Measurements from ENCODE around the gene CDH22. TPM values are rescaled to one million over a fixed set of nuclear protein-coding genes. Genes with fewer than 3 reads are reported as not detected.

The CDH22 gene
- total and polyA plus RNA-seq, 10 of the 15 experiments (the other 5 are each of a cell fraction or from before 2014, with no cell fraction given): not detected

DNA sequence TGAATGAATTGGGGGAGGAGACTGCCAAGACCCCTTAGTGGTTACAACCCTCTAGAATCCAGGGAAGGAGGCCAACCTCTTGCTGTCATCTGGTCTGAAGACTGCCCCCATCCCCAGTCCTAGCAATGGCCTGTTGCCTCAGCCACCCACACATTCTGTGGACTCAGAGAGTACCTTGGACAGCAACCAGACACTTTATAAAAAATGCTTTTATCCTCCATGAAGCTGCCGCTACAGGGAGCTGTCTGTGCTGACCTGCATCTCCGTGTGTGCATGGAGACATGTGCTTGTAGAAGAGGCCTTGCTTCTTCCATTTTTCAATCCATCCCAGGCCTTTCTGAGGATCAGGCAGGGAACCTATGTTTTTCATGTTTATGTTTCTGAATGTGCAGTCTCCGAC, 15.2 kb downstream of the CDH22 start:
- intact Hi-C loops (cut with micrococcal nuclease; ENCODE audit: unreplicated experiment) (no loop called here), in situ Hi-C loops (cut with MboI) (no loop called here)
- SMC1A ChIA-PET (ENCODE audit: uncharacterized antibody, unreplicated experiment): no interaction called here
- no peak for DNase-seq (ENCODE audit: low read depth, low spot score)
- no peaks in the 10 kb centered on the region for H3K9me3 ChIP-seq (replicated peaks; ENCODE audit: control insufficient read depth, insufficient read depth, low read length)
- no peaks in the 10 kb centered on the region for H3K79me2 ChIP-seq (ENCODE audit: control insufficient read depth, insufficient read depth, low read length)
- WGBS (ENCODE audit: insufficient coverage, insufficient replicate concordance, low lambda C conversion rate, missing lambda C conversion rate): 17% methylated on average over 3 of the region's 3 CpGs
- no peaks in the 10 kb centered on the region for H4K20me1 ChIP-seq (ENCODE audit: control insufficient read depth, insufficient read depth)
- CTCF ChIA-PET: no interaction called here
- H3K4me2 ChIP-seq (ENCODE audit: control insufficient read depth, insufficient read depth): no peak overlapping the region
- no TSS peak for BruUV-seq (replicated peaks)
- H3K36me3 ChIP-seq (ENCODE audit: control insufficient read depth in 2 of 2, insufficient read depth in 2 of 2, low read length in 1 of 2): no peaks in the 10 kb centered on the region
- no peaks in the 10 kb centered on the region for H3K4me1 ChIP-seq (ENCODE audit: control insufficient read depth, insufficient read depth, low read length)
- H2AFZ ChIP-seq (ENCODE audit: control insufficient read depth, low read depth, low read length): no peak overlapping the region
- TF ChIP-seq YBX1 (IDR thresholded peaks at IDR 0.05): no peak
- TF ChIP-seq CREB1 (IDR thresholded peaks at IDR 0.05; ENCODE audit: low read depth): no peak
- no peak for TF ChIP-seq NR2C2 (IDR thresholded peaks at IDR 0.05; ENCODE audit: borderline replicate concordance, control insufficient read depth, insufficient read length, low read depth)
- 0 out of 2 replicates have a peak, but pooled peaks have one; percentile 20 for TF ChIP-seq ZNF384 (IDR thresholded peaks at IDR 0.05; ENCODE audit: borderline replicate concordance, low read depth, low read length)
- TF ChIP-seq EGR1 (IDR thresholded peaks at IDR 0.05; ENCODE audit: borderline replicate concordance in 1 of 2, low read depth in 2 of 2, low read length in 2 of 2): 0 out of 3 replicates have a peak, but pooled peaks of 1 of the 2 experiments have one; percentile 19
- TF ChIP-seq RAD21 (IDR thresholded peaks at IDR 0.05; ENCODE audit: insufficient read depth, low read depth, low read length): no peak
- no peak for TF ChIP-seq HDGF (IDR thresholded peaks at IDR 0.05)
- peak; percentile 89 for TF ChIP-seq REST (IDR thresholded peaks at IDR 0.05; ENCODE audit: low read depth, low read length)
- H3K9ac ChIP-seq (ENCODE audit: control insufficient read depth, insufficient read depth, low read length): no peak overlapping the region
- H3K27me3 ChIP-seq (replicated peaks in 1 of 2; ENCODE audit: control insufficient read depth in 2 of 2, insufficient read depth in 2 of 2, low read length in 1 of 2): peaks cover 5 to 6% of the 10 kb centered on the region in 2 experiments; a peak in 3 of 4 replicates
- peak; percentile 28; the same call in 1 of the 3 replicates for ATAC-seq
- H3K27ac ChIP-seq (ENCODE audit: control insufficient read depth, insufficient read depth): no peak overlapping the region
- POLR2A ChIA-PET: no interaction called here
- RAD21 ChIA-PET (ENCODE audit: unreplicated experiment): no interaction called here
- no peak for FAIRE-seq
- no peak overlapping the region for H3K4me3 ChIP-seq

All from GM12878 (cell line).